A549 (cell line): Measurements from ENCODE around the gene RHBDD2.

ENCODE experiments used
- BCL3 ChIP-seq: fragments of >200 bp; sonication (Bioruptor Twin); formaldehyde crosslinking; IDR thresholded peaks from 3 replicates; pipeline ENCODE4 v1.6.1; 2016
- CTCF ChIP-seq: fragments of >200 bp; sonication (Bioruptor Twin); formaldehyde crosslinking; IDR thresholded peaks from 3 replicates; pipeline ENCODE4 v1.5.1; 2016
- REST ChIP-seq: fragments of 200-600 bp; sonication (generic); IDR thresholded peaks from 2 replicates; pipeline ENCODE4 v1.6.1; 2016; ENCODE audit warnings: antibody characterized with exemption, mild to moderate bottlenecking, moderate library complexity
- RFX5 ChIP-seq: fragments of 450-650 bp; IDR thresholded peaks from 2 replicates; pipeline ENCODE4 v1.7.1; 2014; ENCODE audit warnings: antibody characterized with exemption, mild to moderate bottlenecking, moderate library complexity

DNA sequence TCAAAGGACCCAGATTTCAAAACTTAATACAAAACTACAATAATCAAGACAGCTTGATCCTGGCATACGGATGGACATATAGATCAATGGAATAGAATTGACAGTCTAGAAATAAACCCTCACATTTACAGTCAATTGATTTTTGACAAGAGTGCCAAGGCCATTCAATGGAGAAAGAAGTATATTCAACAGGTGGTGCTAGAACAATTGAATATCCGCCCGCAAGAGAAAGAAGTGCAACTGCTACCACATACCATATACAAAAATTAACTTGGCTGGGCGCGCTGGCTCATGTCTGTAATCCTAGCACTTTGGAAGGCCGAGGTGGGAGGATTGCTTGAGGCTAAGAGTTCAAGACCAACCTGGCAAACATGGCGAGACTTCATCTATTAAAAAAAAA lies 42.0 kb upstream of the RHBDD2 start:
- no peak for TF ChIP-seq CTCF
- TF ChIP-seq BCL3, result no peak
- TF ChIP-seq REST, result no peak
- no peak for TF ChIP-seq RFX5
